ELR (cell line): ENCODE measurements around the gene DUSP28.
"Not testable (repeated sequence)": the region's sequence is repeated elsewhere in the genome, so short reads cannot be mapped to it uniquely, and the experiment has no call there.

ENCODE experiments used
- DNase-seq: peaks from one replicate; pipeline ENCODE4 v3.0.0-alpha.2; 2015; ENCODE audit warnings: low read depth

The DUSP28 gene

GRCh38 chr2:240527153-240527750 lies 32.9 kb upstream of the DUSP28 start:
- no peak for DNase-seq

- DNase-seq: no peak
Measured at GRCh38 chr2:240528406-240529040, 31.6 kb upstream of the DUSP28 start.

GRCh38 chr2:240529344-240529999 lies 30.7 kb upstream of the DUSP28 start:
- DNase-seq: no peak

GRCh38 chr2:240530181-240530580 lies 30.0 kb upstream of the DUSP28 start:
- DNase-seq: no peak

GRCh38 chr2:240531038-240531437 lies 29.1 kb upstream of the DUSP28 start:
- DNase-seq: no peak

GRCh38 chr2:240532031-240532775 lies 28.0 kb upstream of the DUSP28 start:
- DNase-seq: no peak

GRCh38 chr2:240538031-240538780 lies 22.0 kb upstream of the DUSP28 start:
- no peak for DNase-seq

- DNase-seq: not testable (repeated sequence)
Measured at GRCh38 chr2:240539101-240539500, 21.1 kb upstream of the DUSP28 start.

GRCh38 chr2:240539906-240540305 lies 20.3 kb upstream of the DUSP28 start:
- DNase-seq: no peak

- no peak for DNase-seq
Measured at GRCh38 chr2:240551288-240551687, 8.9 kb upstream of the DUSP28 start.

GRCh38 chr2:240551811-240552210 lies 8.3 kb upstream of the DUSP28 start:
- DNase-seq: no peak

GRCh38 chr2:240553956-240554480 lies 6.1 kb upstream of the DUSP28 start:
- DNase-seq: no peak

- DNase-seq: no peak
Measured at GRCh38 chr2:240554767-240555493, 5.2 kb upstream of the DUSP28 start.

GRCh38 chr2:240555541-240556250 lies 4.5 kb upstream of the DUSP28 start:
- no peak for DNase-seq

GRCh38 chr2:240556553-240557100 lies 3.5 kb upstream of the DUSP28 start:
- DNase-seq: peak; percentile 58

GRCh38 chr2:240557101-240557751 lies 2.9 kb upstream of the DUSP28 start:
- no peak for DNase-seq

GRCh38 chr2:240557808-240558207 lies 2.3 kb upstream of the DUSP28 start, which contains the start of gene ANKMY1:
Gene ANKMY1, minus strand, starts transcription at chr2:240557988. Its CDS starts 653 bp downstream, at chr2:240557335.
- peak; percentile 81 for DNase-seq

GRCh38 chr2:240558236-240558761 lies 1.9 kb upstream of the DUSP28 start:
- no peak for DNase-seq

- DNase-seq: no peak
Measured at GRCh38 chr2:240559286-240559685, 871 bp upstream of the DUSP28 start.
